Panc1 (cell line): ENCODE results near the gene ADCY9. TPM values are rescaled to one million over a fixed set of nuclear protein-coding genes. Genes with fewer than 3 reads are reported as not detected.

ENCODE experiments used
- ATAC-seq: fragments of 200-7000 bp; cut with Tn5 transposase; 2 replicates; pipeline ENCODE4 v1.9.1; 2020; ENCODE audit warnings: mild to moderate bottlenecking, moderate library complexity
- BruUV-seq: library from RNA; stranded (reverse); fragments of 400-500 nt; replicated peaks from 2 replicates; lab custom pipeline; 2021; lab: Mats Ljungman, UMichigan
- CTCF ChIA-PET: fragments of 300-600 bp; sonication (Branson Sonifier 250); formaldehyde crosslinking; loops from one replicate; lab custom pipeline; 2022; ENCODE audit warnings: antibody characterized with exemption; lab: Charles Lee
- POLR2A ChIA-PET: fragments of 300-600 bp; sonication (Branson Sonifier 250); formaldehyde crosslinking; loops from one replicate; lab custom pipeline; 2022; ENCODE audit warnings: antibody characterized with exemption; lab: Charles Lee
- DNase-seq: peaks from one replicate; pipeline ENCODE4 v3.0.0-alpha.2; 2010; ENCODE audit warnings: low read depth, low spot score
- H3K27ac ChIP-seq: 2 replicates; pipeline ENCODE4 v1.5.1; 2011; ENCODE audit warnings: mild to moderate bottlenecking, low read length, inconsistent platforms
- H3K27me3 ChIP-seq: fragments of 200-500 bp; sonication (Bioruptor generic); 2 replicates; pipeline ENCODE4 v1.6.0; 2014; ENCODE audit warnings: low read length, inconsistent platforms; ENCODE audit not compliant: control insufficient read depth, insufficient read depth
- H3K36me3 ChIP-seq: fragments of 200-500 bp; sonication (Bioruptor generic); 2 replicates; pipeline ENCODE4 v1.5.1; 2014; ENCODE audit warnings: inconsistent platforms, mild to moderate bottlenecking, low read length, moderate library complexity; ENCODE audit not compliant: control insufficient read depth, insufficient read depth
- H3K4me1 ChIP-seq: 2 replicates; pipeline ENCODE4 v1.5.1; 2011; ENCODE audit warnings: inconsistent platforms, mild to moderate bottlenecking, low read length, moderate library complexity; ENCODE audit not compliant: control insufficient read depth, insufficient read depth
- H3K4me3 ChIP-seq, 2 experiments: 2 replicates each; pipeline ENCODE4 v1.5.1; 2011 to 2012; ENCODE audit warnings: low read depth in 2 of 2, low read length in 2 of 2, mild to moderate bottlenecking in 2 of 2, inconsistent platforms in 1 of 2, moderate library complexity in 1 of 2
- H3K9me3 ChIP-seq: fragments of 200-500 bp; sonication (Bioruptor generic); 2 replicates; pipeline ENCODE4 v1.5.1; 2014; ENCODE audit warnings: low read depth, mild to moderate bottlenecking, inconsistent platforms, low read length, moderate library complexity; ENCODE audit not compliant: control insufficient read depth, insufficient read depth
- POLR2AphosphoS5 ChIP-seq: IDR thresholded peaks from 2 replicates; pipeline ENCODE4 v1.6.1; 2012; ENCODE audit warnings: mild to moderate bottlenecking, low read depth, low read length, moderate library complexity
- SIN3A ChIP-seq: IDR thresholded peaks from 2 replicates; pipeline ENCODE4 v1.6.1; 2012; ENCODE audit warnings: low read depth, mild to moderate bottlenecking, low read length, moderate library complexity, borderline replicate concordance; ENCODE audit not compliant: insufficient read depth
- TCF7L2 ChIP-seq: IDR thresholded peaks from 2 replicates; pipeline ENCODE4 v1.6.1; 2011; ENCODE audit warnings: mild to moderate bottlenecking, low read depth, low read length, inconsistent platforms
- in situ Hi-C: cut with HindIII; loops from 2 replicates; pipeline ENCODE4 v1.10.0; 2016; ENCODE audit warnings: low sequenced_read_pairs, low pct_unique_long_range_greater_than_20kb
- intact Hi-C: fragments of 100-400 bp; cut with micrococcal nuclease; formaldehyde crosslinking; loops from one replicate; pipeline ENCODE4 v1.10.0; 2022; ENCODE audit not compliant: unreplicated experiment
- total RNA-seq: library from RNA; stranded (reverse); gene quantifications from one replicate; pipeline ENCODE4 v1.2.1, GENCODE V29; 2021; ENCODE audit not compliant: unreplicated experiment
- TF ChIP-seq, protein P1 (sequence below): fragments of 450-650 bp; IDR thresholded peaks from 2 replicates; pipeline ENCODE4 v1.5.1; 2017; ENCODE audit warnings: mild to moderate bottlenecking
- TF ChIP-seq, protein P2 (sequence below), 2 experiments: IDR thresholded peaks; 2 replicates each; pipeline ENCODE4 v1.6.1; 2011 to 2012; ENCODE audit warnings: low read depth in 2 of 2, control low read depth in 1 of 2, low read length in 1 of 2, mild to moderate bottlenecking in 1 of 2, moderate library complexity in 1 of 2; ENCODE audit not compliant: insufficient read depth in 1 of 2

Gene ADCY9
- total RNA-seq, 1 experiment from 2014 or later: 29.8 TPM

DNA sequence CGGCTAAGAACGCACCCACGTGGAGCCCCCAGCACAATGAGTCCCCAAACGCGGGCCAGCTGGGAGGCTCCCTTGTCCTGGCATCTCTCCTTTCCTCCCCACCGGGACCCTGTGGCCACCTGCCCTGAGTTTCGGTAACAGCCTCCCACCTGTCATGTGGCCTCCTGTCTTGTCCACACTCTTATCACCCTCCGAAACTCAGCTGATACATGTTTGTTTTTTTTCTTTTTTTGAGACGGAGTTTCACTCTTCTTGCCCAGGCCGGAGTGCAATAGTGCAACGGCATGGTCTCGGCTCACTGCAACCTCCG is 130.1 kb downstream of the ADCY9 start:
- CTCF ChIA-PET: interaction anchor here (1.0 kb wide), 1 partner anchor 268 kb away, joined by 3 read pairs; no protein-coding TSS in a partner anchor
- TF ChIP-seq, protein P1, sequence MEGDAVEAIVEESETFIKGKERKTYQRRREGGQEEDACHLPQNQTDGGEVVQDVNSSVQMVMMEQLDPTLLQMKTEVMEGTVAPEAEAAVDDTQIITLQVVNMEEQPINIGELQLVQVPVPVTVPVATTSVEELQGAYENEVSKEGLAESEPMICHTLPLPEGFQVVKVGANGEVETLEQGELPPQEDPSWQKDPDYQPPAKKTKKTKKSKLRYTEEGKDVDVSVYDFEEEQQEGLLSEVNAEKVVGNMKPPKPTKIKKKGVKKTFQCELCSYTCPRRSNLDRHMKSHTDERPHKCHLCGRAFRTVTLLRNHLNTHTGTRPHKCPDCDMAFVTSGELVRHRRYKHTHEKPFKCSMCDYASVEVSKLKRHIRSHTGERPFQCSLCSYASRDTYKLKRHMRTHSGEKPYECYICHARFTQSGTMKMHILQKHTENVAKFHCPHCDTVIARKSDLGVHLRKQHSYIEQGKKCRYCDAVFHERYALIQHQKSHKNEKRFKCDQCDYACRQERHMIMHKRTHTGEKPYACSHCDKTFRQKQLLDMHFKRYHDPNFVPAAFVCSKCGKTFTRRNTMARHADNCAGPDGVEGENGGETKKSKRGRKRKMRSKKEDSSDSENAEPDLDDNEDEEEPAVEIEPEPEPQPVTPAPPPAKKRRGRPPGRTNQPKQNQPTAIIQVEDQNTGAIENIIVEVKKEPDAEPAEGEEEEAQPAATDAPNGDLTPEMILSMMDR: no peak
- TF ChIP-seq, protein P2, sequence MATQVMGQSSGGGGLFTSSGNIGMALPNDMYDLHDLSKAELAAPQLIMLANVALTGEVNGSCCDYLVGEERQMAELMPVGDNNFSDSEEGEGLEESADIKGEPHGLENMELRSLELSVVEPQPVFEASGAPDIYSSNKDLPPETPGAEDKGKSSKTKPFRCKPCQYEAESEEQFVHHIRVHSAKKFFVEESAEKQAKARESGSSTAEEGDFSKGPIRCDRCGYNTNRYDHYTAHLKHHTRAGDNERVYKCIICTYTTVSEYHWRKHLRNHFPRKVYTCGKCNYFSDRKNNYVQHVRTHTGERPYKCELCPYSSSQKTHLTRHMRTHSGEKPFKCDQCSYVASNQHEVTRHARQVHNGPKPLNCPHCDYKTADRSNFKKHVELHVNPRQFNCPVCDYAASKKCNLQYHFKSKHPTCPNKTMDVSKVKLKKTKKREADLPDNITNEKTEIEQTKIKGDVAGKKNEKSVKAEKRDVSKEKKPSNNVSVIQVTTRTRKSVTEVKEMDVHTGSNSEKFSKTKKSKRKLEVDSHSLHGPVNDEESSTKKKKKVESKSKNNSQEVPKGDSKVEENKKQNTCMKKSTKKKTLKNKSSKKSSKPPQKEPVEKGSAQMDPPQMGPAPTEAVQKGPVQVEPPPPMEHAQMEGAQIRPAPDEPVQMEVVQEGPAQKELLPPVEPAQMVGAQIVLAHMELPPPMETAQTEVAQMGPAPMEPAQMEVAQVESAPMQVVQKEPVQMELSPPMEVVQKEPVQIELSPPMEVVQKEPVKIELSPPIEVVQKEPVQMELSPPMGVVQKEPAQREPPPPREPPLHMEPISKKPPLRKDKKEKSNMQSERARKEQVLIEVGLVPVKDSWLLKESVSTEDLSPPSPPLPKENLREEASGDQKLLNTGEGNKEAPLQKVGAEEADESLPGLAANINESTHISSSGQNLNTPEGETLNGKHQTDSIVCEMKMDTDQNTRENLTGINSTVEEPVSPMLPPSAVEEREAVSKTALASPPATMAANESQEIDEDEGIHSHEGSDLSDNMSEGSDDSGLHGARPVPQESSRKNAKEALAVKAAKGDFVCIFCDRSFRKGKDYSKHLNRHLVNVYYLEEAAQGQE (IDR thresholded peaks at IDR 0.05; ENCODE audit: insufficient read depth in 1 of 2, low read depth in 2 of 2, low read length in 1 of 2): no peak
- TF ChIP-seq POLR2AphosphoS5: no peak
- no peak for TF ChIP-seq TCF7L2
- no peak for TF ChIP-seq SIN3A
- H3K4me1 ChIP-seq: peaks cover 3% of the 10 kb centered on the region; the same call in 1 of the 2 replicates
- no peaks in the 10 kb centered on the region for H3K9me3 ChIP-seq
- intact Hi-C loops: no loop called here
- no peak overlapping the region for H3K4me3 ChIP-seq
- no peak overlapping the region for H3K27ac ChIP-seq
- no peaks in the 10 kb centered on the region for H3K36me3 ChIP-seq
- no peak for ATAC-seq
- DNase-seq: no peak
- no peaks in the 10 kb centered on the region for H3K27me3 ChIP-seq
- POLR2A ChIA-PET: no interaction called here
- no TSS peak for BruUV-seq
- in situ Hi-C loops: no loop called here

DNA sequence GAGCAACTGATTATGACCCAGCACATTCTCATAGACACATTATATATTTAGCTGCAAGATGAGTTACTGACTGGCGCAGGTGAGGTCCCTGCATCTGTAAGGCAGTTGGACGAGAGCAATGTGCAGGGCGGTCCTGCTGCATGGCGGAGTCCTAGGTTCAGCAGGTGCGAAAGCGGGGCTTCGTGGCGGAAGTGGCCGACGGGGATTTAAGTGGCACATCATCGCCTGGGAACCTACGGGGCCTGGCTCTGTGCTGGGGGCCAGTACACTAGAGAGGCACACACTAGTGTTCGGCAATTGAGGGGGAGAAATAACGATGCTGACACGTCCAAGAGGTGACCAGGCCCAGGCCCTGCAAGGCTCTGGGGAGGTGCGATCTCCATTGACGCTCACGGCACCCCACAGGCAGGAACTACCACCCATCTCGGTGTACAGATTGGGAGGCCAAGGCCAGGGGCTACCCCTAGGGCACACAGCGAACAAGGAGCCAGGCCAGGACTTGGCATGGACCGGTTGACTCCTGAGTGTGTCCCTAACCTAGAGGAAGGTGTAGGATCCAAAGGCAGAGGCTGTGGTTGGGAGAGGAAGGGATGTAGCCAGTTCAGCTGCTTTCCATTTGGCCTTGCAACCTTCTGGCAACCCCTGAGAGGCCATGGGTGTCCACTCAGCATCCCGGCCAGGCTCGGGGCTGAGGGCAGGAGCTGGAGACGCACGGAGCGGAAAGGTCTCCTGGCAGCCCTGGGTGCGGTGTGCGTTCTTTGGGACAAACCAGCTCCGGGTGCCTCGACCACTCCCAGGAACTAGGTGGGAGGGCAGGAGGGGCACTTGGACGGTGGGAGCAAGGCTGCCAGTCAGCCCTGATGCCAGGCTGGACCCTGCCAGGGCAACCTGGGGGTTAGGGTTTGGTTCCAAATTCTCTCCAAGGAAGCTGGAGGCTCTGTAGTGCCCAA is 131.9 kb downstream of the ADCY9 start:
- TF ChIP-seq POLR2AphosphoS5 (no peak), SIN3A (no peak), TCF7L2 (no peak)
- TF ChIP-seq, protein P1: no peak
- TF ChIP-seq, protein P2 (IDR thresholded peaks at IDR 0.05; ENCODE audit: insufficient read depth in 1 of 2, low read depth in 2 of 2, low read length in 1 of 2): no peak
- in situ Hi-C loops (no loop called here), intact Hi-C loops (loop anchor here (5.0 kb wide), 1 partner anchor 268 kb away; no protein-coding TSS in a partner anchor)
- Histone ChIP-seq H3K27me3 (no peaks in the 10 kb centered on the region), H3K9me3 (no peaks in the 10 kb centered on the region), H3K4me1 (peaks cover 3% of the 10 kb centered on the region; the same call in 1 of the 2 replicates), H3K36me3 (no peaks in the 10 kb centered on the region), H3K27ac (no peak overlapping the region), H3K4me3 (no peak overlapping the region)
- CTCF ChIA-PET: interaction anchor here (0.5 to 2.3 kb wide), 3 partner anchors 128 to 305 kb away, joined by 3 to 19 read pairs (median 3); no protein-coding TSS in a partner anchor
- ATAC-seq (peak; percentile 12; the same call in 1 of the 2 replicates), DNase-seq (no peak)
- no TSS peak for BruUV-seq
- POLR2A ChIA-PET: no interaction called here
